Transverse colon (tissue), 4 donors: ENCODE data around the gene DMP1. TPM values are rescaled to one million over a fixed set of nuclear protein-coding genes. Genes with fewer than 3 reads are reported as not detected.

Experiments used
- DNase-seq: peaks from one replicate; pipeline ENCODE4 v3.0.0-alpha.2; 2019
- H3K27ac ChIP-seq, 4 donors: fragments of 200-600 bp; sonication (generic); 2 replicates each; pipeline ENCODE4 v1.5.1; 2016 to 2018; ENCODE audit warnings: inconsistent platforms in 4 of 4
- H3K27me3 ChIP-seq: fragments of 200-600 bp; sonication (generic); 2 replicates; pipeline ENCODE4 v1.5.1; 2017; ENCODE audit warnings: inconsistent platforms
- H3K36me3 ChIP-seq, 4 donors: fragments of 200-600 bp; sonication (generic); 2 replicates each; pipeline ENCODE4 v1.5.1; 2017 to 2019; ENCODE audit warnings: inconsistent platforms in 4 of 4
- H3K4me1 ChIP-seq, 4 donors: fragments of 200-600 bp; sonication (generic); 2 replicates each; pipeline ENCODE4 v1.5.1; 2017 to 2020; ENCODE audit warnings: inconsistent platforms in 4 of 4
- H3K4me3 ChIP-seq, 4 donors: fragments of 200-600 bp; sonication (generic); 1 replicate in 1 of 4; 2 replicates in 3 of 4; pipeline versions ENCODE4 v1.5.1 to v1.6.1; 2017 to 2019; ENCODE audit warnings: inconsistent platforms in 4 of 4
- H3K9me3 ChIP-seq, 2 donors: fragments of 200-600 bp; sonication (generic); 2 replicates each; pipeline ENCODE4 v1.5.1; 2017 to 2019; ENCODE audit warnings: inconsistent platforms in 2 of 2
- EP300 ChIP-seq: sonication (generic); formaldehyde crosslinking; IDR thresholded peaks from one replicate; pipeline ENCODE4 v1.6.1; 2017; ENCODE audit warnings: antibody characterized with exemption, low read depth
- POLR2A ChIP-seq: fragments of 450-650 bp; IDR thresholded peaks from one replicate; pipeline ENCODE4 v1.6.1; 2016; ENCODE audit warnings: antibody characterized with exemption, mild to moderate bottlenecking, moderate library complexity
- POLR2AphosphoS5 ChIP-seq, 3 donors: sonication (generic); formaldehyde crosslinking; IDR thresholded peaks; one replicate each; pipeline ENCODE4 v1.6.1; 2016; ENCODE audit warnings: antibody characterized with exemption in 3 of 3
- WGBS, 2 donors: methylation state at CpG; one replicate each; pipeline ENCODE4 v1.1.5; 2018; ENCODE audit warnings: low coverage in 1 of 2; 5-methylcytosine and 5-hydroxymethylcytosine counted together
- in situ Hi-C, 4 donors: fragments of 200-750 bp; cut with MboI; loops; one replicate each; pipeline versions ENCODE4 v1.15.0 to v1.15.1; 2017; ENCODE audit warnings: low sequenced_read_pairs in 3 of 4, low pct_ligation_motif_present in 1 of 4, low pct_unique_long_range_greater_than_20kb in 1 of 4
- intact Hi-C: fragments of 100-400 bp; cut with DNase I; formaldehyde crosslinking; loops from one replicate; pipeline ENCODE4 v1.15.1; 2023; ENCODE audit warnings: low total_unique reads
- total RNA-seq, 4 donors: library from RNA; depleted of rRNA; stranded (reverse); fragments of >200 nt; gene quantifications; one replicate each; pipeline ENCODE4 v1.1.0, GENCODE V29; 2016
- TF ChIP-seq, protein P1 (sequence below), 5 experiments: fragments of 200-600 bp in 3 of 5; fragments of 450-650 bp in 2 of 5; sonication (generic) in 3 of 5; IDR thresholded peaks; 1 replicate in 2 of 5; 2 replicates in 3 of 5; pipeline ENCODE4 v1.5.1; 2016 to 2017; ENCODE audit warnings: antibody characterized with exemption in 5 of 5, inconsistent platforms in 3 of 5, mild to moderate bottlenecking in 2 of 5, moderate library complexity in 1 of 5

Gene DMP1
- total RNA-seq, 4 donors from 2014 or later = not detected

GRCh38 chr4:87651941-87652340 lies 1.9 kb downstream of the DMP1 start:
- H3K9me3 ChIP-seq = no peaks in the 10 kb centered on the region
- in situ Hi-C loops (loop anchor here in 1 of 4 donors (25.0 kb wide), 1 partner anchor 335 kb away; the partner anchor contains the start of gene SPP1), intact Hi-C loops (no loop called here)
- 82 to 86% methylated on average over 3 of the region's 3 CpGs for WGBS, 2 donors
- H3K27ac ChIP-seq = no peak overlapping the region
- H3K4me1 ChIP-seq = no peaks in the 10 kb centered on the region
- no peak overlapping the region for H3K4me3 ChIP-seq
- H3K27me3 ChIP-seq = no peaks in the 10 kb centered on the region
- DNase-seq = no peak
- no peak for TF ChIP-seq EP300
- TF ChIP-seq, protein P1, sequence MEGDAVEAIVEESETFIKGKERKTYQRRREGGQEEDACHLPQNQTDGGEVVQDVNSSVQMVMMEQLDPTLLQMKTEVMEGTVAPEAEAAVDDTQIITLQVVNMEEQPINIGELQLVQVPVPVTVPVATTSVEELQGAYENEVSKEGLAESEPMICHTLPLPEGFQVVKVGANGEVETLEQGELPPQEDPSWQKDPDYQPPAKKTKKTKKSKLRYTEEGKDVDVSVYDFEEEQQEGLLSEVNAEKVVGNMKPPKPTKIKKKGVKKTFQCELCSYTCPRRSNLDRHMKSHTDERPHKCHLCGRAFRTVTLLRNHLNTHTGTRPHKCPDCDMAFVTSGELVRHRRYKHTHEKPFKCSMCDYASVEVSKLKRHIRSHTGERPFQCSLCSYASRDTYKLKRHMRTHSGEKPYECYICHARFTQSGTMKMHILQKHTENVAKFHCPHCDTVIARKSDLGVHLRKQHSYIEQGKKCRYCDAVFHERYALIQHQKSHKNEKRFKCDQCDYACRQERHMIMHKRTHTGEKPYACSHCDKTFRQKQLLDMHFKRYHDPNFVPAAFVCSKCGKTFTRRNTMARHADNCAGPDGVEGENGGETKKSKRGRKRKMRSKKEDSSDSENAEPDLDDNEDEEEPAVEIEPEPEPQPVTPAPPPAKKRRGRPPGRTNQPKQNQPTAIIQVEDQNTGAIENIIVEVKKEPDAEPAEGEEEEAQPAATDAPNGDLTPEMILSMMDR (IDR thresholded peaks at IDR 0.05) = no peak
- TF ChIP-seq POLR2A = no peak
- TF ChIP-seq POLR2AphosphoS5 (IDR thresholded peaks at IDR 0.05) = no peak
- H3K36me3 ChIP-seq = no peaks in the 10 kb centered on the region

- Histone ChIP-seq H3K27me3 (no peaks in the 10 kb centered on the region), H3K9me3 (no peaks in the 10 kb centered on the region), H3K4me3 (no peak overlapping the region), H3K36me3 (no peaks in the 10 kb centered on the region), H3K4me1 (peaks cover 0 to 9% (median 2%) of the 10 kb centered on the region in 4 donors), H3K27ac (no peak overlapping the region)
- 58 to 86% methylated on average over 1 of the region's 1 CpG for WGBS, 2 donors
- intact Hi-C loops = no loop called here
- DNase-seq = no peak
- TF ChIP-seq EP300 (no peak), POLR2AphosphoS5 (IDR thresholded peaks at IDR 0.05) (no peak), POLR2A (no peak)
- TF ChIP-seq, protein P1 (IDR thresholded peaks at IDR 0.05) = no peak
- in situ Hi-C loops = loop anchor here in 1 of 4 donors (25.0 kb wide), 1 partner anchor 333 kb away; the partner anchor contains the start of gene SPP1
These were observed 4.5 kb downstream of the DMP1 start for GRCh38 chr4:87654487-87655044.

GRCh38 chr4:87657525-87657924 lies 7.4 kb downstream of the DMP1 start:
- in situ Hi-C loops (loop anchor here in 1 of 4 donors (25.0 kb wide), 1 partner anchor 330 kb away; the partner anchor contains the start of gene SPP1), intact Hi-C loops (no loop called here)
- WGBS, 2 donors = 74 to 93% methylated on average over 3 of the region's 3 CpGs

DNA sequence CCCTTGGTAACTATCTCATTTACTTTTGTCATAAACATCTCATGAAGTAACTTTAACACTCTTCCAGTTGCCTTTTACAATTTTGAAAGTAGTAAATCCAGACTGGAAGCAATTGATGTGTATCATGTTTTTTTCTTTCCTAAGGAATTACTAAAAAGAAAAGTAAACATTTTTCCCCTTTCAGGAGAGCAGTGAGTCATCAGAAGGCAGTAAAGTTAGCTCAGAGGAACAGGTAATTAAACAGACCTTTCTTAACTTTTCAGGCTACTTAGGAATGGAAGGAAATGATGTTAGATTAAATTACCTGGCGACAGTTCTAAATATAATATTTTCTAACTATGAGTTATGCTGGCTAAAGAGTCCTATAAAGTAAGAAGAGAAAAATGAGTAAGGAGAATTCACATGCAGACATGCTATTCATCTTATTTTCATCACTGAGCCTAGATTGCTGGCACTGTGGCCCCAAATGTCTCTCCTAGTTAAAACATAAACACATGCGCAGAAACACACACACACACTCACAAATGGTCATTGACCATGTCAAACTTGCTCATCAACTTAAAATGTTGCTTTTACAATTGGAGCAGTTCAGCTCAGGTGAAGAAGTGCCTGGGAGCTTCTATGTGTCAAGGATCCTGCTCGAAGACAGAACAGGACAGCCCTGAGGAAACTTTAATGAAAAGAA lies 9.3 kb downstream of the DMP1 start:
- intact Hi-C loops = no loop called here
- TF ChIP-seq EP300 (no peak), POLR2A (no peak), POLR2AphosphoS5 (IDR thresholded peaks at IDR 0.05) (no peak)
- TF ChIP-seq, protein P1 (IDR thresholded peaks at IDR 0.05) = no peak

More at GRCh38 chr4:87657525-87657924, 7.4 kb downstream of the DMP1 start:
- Histone ChIP-seq H3K9me3 (no peaks in the 10 kb centered on the region), H3K27me3 (no peaks in the 10 kb centered on the region), H3K4me1 (peaks cover 0 to 14% (median 2%) of the 10 kb centered on the region in 4 donors), H3K4me3 (no peak overlapping the region), H3K36me3 (no peaks in the 10 kb centered on the region), H3K27ac (no peak overlapping the region)
- TF ChIP-seq EP300 = no peak
- no peak for TF ChIP-seq POLR2A
- TF ChIP-seq, protein P1 (IDR thresholded peaks at IDR 0.05) = no peak
- TF ChIP-seq POLR2AphosphoS5 (IDR thresholded peaks at IDR 0.05) = no peak
- DNase-seq = no peak

More for the DNA sequence above, 9.3 kb downstream of the DMP1 start:
- no peak overlapping the region for H3K4me3 ChIP-seq
- H3K27ac ChIP-seq = no peak overlapping the region
- DNase-seq = no peak
- H3K9me3 ChIP-seq = no peaks in the 10 kb centered on the region
- 49 to 54% methylated on average over 3 of the region's 3 CpGs for WGBS, 2 donors
- peaks cover 0 to 14% (median 2%) of the 10 kb centered on the region in 4 donors for H3K4me1 ChIP-seq
- H3K27me3 ChIP-seq = no peaks in the 10 kb centered on the region
- no peaks in the 10 kb centered on the region for H3K36me3 ChIP-seq
- in situ Hi-C loops = loop anchor here in 1 of 4 donors (25.0 kb wide), 1 partner anchor 328 kb away; the partner anchor contains the start of gene SPP1
